GM12892 (cell line): Measurements from ENCODE around the gene RBP3.

Source experiments
- POLR2A ChIP-seq: IDR thresholded peaks from 2 replicates; pipeline ENCODE4 v1.6.1; 2011; ENCODE audit warnings: low read depth, low read length, control low read depth
- POLR2AphosphoS5 ChIP-seq: IDR thresholded peaks from 2 replicates; pipeline ENCODE4 v1.6.1; 2011; ENCODE audit warnings: low read depth, low read length, control low read depth
- TAF1 ChIP-seq: IDR thresholded peaks from 2 replicates; pipeline ENCODE4 v1.6.1; 2011; ENCODE audit warnings: low read depth, mild to moderate bottlenecking, control low read depth, low read length, borderline replicate concordance

- TF ChIP-seq POLR2A (no peak), POLR2AphosphoS5 (no peak), TAF1 (no peak)
These were observed 33.5 kb downstream of the RBP3 start for GRCh38 chr10:47381427-47382379.
